Smooth muscle cell (in vitro differentiated cells): ENCODE measurements around the gene TENM3. TPM values are rescaled to one million over a fixed set of nuclear protein-coding genes. Genes with fewer than 3 reads are reported as not detected.
"Not testable (repeated sequence)": the region's sequence is repeated elsewhere in the genome, so short reads cannot be mapped to it uniquely, and the experiment has no call there.

Experiments used
- DNase-seq: peaks from one replicate; lab custom pipeline; 2025; ENCODE audit not compliant: unreplicated experiment; lab: John Stamatoyannopoulos, UW
- H2AFZ ChIP-seq: fragments of 200-600 bp; sonication (generic); 2 replicates; pipeline ENCODE4 v1.6.0; 2016; ENCODE audit warnings: antibody characterized with exemption, low read depth, mild to moderate bottlenecking
- H3F3A ChIP-seq: fragments of 200-600 bp; sonication (generic); 2 replicates; pipeline ENCODE4 v1.6.0; 2017; ENCODE audit warnings: antibody characterized with exemption, low read depth
- H3K27ac ChIP-seq: fragments of 200-600 bp; sonication (generic); 2 replicates; pipeline ENCODE4 v1.5.1; 2016; ENCODE audit warnings: low read depth, mild to moderate bottlenecking
- H3K27me3 ChIP-seq: fragments of 200-600 bp; sonication (generic); 2 replicates; pipeline ENCODE4 v1.6.1; 2016; ENCODE audit warnings: low read depth, mild to moderate bottlenecking
- H3K36me3 ChIP-seq: fragments of 200-600 bp; sonication (generic); 2 replicates; pipeline ENCODE4 v1.5.1; 2016; ENCODE audit warnings: low read depth
- H3K4me1 ChIP-seq: fragments of 200-600 bp; sonication (generic); 2 replicates; pipeline ENCODE4 v1.5.1; 2016; ENCODE audit warnings: low read depth
- H3K4me2 ChIP-seq: fragments of 200-600 bp; sonication (generic); 2 replicates; pipeline ENCODE4 v1.6.0; 2016; ENCODE audit warnings: mild to moderate bottlenecking
- H3K4me3 ChIP-seq: fragments of 200-600 bp; sonication (generic); 2 replicates; pipeline ENCODE4 v1.5.1; 2016; ENCODE audit warnings: mild to moderate bottlenecking
- H3K79me2 ChIP-seq: fragments of 200-600 bp; sonication (generic); 2 replicates; pipeline ENCODE4 v1.6.0; 2016; ENCODE audit warnings: low read depth, mild to moderate bottlenecking
- H3K9ac ChIP-seq: fragments of 200-600 bp; sonication (generic); 2 replicates; pipeline ENCODE4 v1.6.0; 2016; ENCODE audit warnings: low read depth
- H3K9me3 ChIP-seq: fragments of 200-600 bp; sonication (generic); replicated peaks from 2 replicates; pipeline ENCODE4 v1.5.1; 2016; ENCODE audit warnings: low read depth
- H4K20me1 ChIP-seq: fragments of 200-600 bp; sonication (generic); 2 replicates; pipeline ENCODE4 v1.6.0; 2016; ENCODE audit warnings: low read depth
- CTCF ChIP-seq: fragments of 200-600 bp; sonication (generic); IDR thresholded peaks from 2 replicates; pipeline ENCODE4 v1.5.1; 2017; ENCODE audit warnings: borderline replicate concordance, mild to moderate bottlenecking, antibody characterized with exemption; ENCODE audit not compliant: insufficient read depth, poor library complexity, severe bottlenecking
- WGBS: methylation state at CpG from one replicate; pipeline ENCODE4 v1.1.7; 2016; ENCODE audit warnings: low lambda C conversion rate; 5-methylcytosine and 5-hydroxymethylcytosine counted together
- polyA plus RNA-seq: library from polyadenylated mRNA; unstranded; fragments of >200 nt; fragmentation: Nextera tagmentation; extraction: Ambion mirVana; gene quantifications from 2 replicates; pipeline ENCODE4 v1.2.1, GENCODE V29; 2016
- total RNA-seq: library from RNA; depleted of rRNA; stranded (reverse); fragments of >200 nt; gene quantifications from 2 replicates; pipeline ENCODE4 v1.2.3, GENCODE V29; 2014

Gene TENM3
- total and polyA plus RNA-seq, 2 experiments from 2014 or later: 46.9 to 295 TPM

GRCh38 chr4:182233310-182234090 is 9.7 kb upstream of the TENM3 start:
- TF ChIP-seq CTCF: no peak

GRCh38 chr4:182235021-182235795 is 8.0 kb upstream of the TENM3 start:
- H3K36me3 ChIP-seq: no peaks in the 10 kb centered on the region
- H3K9ac ChIP-seq: no peak overlapping the region
- peaks cover 27% of the 10 kb centered on the region for H3K79me2 ChIP-seq
- H3K4me3 ChIP-seq: no peak overlapping the region
- TF ChIP-seq CTCF: no peak
- H3K4me1 ChIP-seq: peaks cover 12% of the 10 kb centered on the region
- H3K9me3 ChIP-seq: no peaks in the 10 kb centered on the region
- no peak for DNase-seq
- H4K20me1 ChIP-seq: no peaks in the 10 kb centered on the region
- H3K27me3 ChIP-seq: no peaks in the 10 kb centered on the region
- peak overlapping the region; percentile 34 for H3K27ac ChIP-seq
- H3F3A ChIP-seq: peaks cover 37% of the 10 kb centered on the region
- H2AFZ ChIP-seq: no peak overlapping the region
- peak overlapping the region; percentile 33 for H3K4me2 ChIP-seq
- 92% methylated on average over 11 of the region's 11 CpGs for WGBS

More at GRCh38 chr4:182233310-182234090, 9.7 kb upstream of the TENM3 start:
- H3K27me3 ChIP-seq: no peaks in the 10 kb centered on the region
- no peak overlapping the region for H3K4me3 ChIP-seq
- peaks cover 30% of the 10 kb centered on the region for H3F3A ChIP-seq
- peak overlapping the region; percentile 5 for H3K27ac ChIP-seq
- no peak overlapping the region for H3K9ac ChIP-seq
- 42% methylated on average over 12 of the region's 12 CpGs for WGBS
- DNase-seq: no peak
- H4K20me1 ChIP-seq: no peaks in the 10 kb centered on the region
- peak overlapping the region; percentile 32 for H3K4me2 ChIP-seq
- peaks cover 31% of the 10 kb centered on the region for H3K79me2 ChIP-seq
- no peaks in the 10 kb centered on the region for H3K4me1 ChIP-seq
- H3K36me3 ChIP-seq: no peaks in the 10 kb centered on the region
- H2AFZ ChIP-seq: no peak overlapping the region
- H3K9me3 ChIP-seq: no peaks in the 10 kb centered on the region

- Histone ChIP-seq H3K4me3 (no peak overlapping the region), H3K36me3 (no peaks in the 10 kb centered on the region), H3K9me3 (no peaks in the 10 kb centered on the region), H4K20me1 (no peaks in the 10 kb centered on the region), H3K27me3 (no peaks in the 10 kb centered on the region), H3K79me2 (peaks cover 27% of the 10 kb centered on the region), H2AFZ (no peak overlapping the region), H3F3A (peaks cover 37% of the 10 kb centered on the region), H3K4me1 (peaks cover 20% of the 10 kb centered on the region), H3K27ac (peak overlapping the region; percentile 34), H3K4me2 (peak overlapping the region; percentile 33), H3K9ac (no peak overlapping the region)
- WGBS: 55% methylated on average over 2 of the region's 2 CpGs
- TF ChIP-seq CTCF: no peak
- DNase-seq: no peak
Measured at GRCh38 chr4:182236186-182236585, 7.0 kb upstream of the TENM3 start.

GRCh38 chr4:182237010-182237409 is 6.2 kb upstream of the TENM3 start:
- not testable (repeated sequence) for H3K4me2 ChIP-seq, H2AFZ ChIP-seq, H3K36me3 ChIP-seq, H3K9me3 ChIP-seq, H3K27me3 ChIP-seq, H3K9ac ChIP-seq, H3K4me3 ChIP-seq, H4K20me1 ChIP-seq, DNase-seq
- peaks cover 43% of the 10 kb centered on the region for H3F3A ChIP-seq
- WGBS: 88% methylated on average over 6 of the region's 6 CpGs
- peak overlapping the region; percentile 89 for H3K27ac ChIP-seq
- peaks cover 21% of the 10 kb centered on the region for H3K4me1 ChIP-seq
- peaks cover 24% of the 10 kb centered on the region for H3K79me2 ChIP-seq
